Limb (tissue), 2 donors: ENCODE data around the gene NSFL1C.
"Not testable (repeated sequence)": the region's sequence is repeated elsewhere in the genome, so short reads cannot be mapped to it uniquely, and the experiment has no call there.

ENCODE experiments used
- DNase-seq, 2 donors: peaks; one replicate each; pipeline ENCODE4 v3.0.0-alpha.2; 2016; ENCODE audit errors: extremely low spot score in 2 of 2

Gene NSFL1C

GRCh38 chr20:1466211-1467081 is at the start of gene NSFL1C:
Gene NSFL1C (minus strand): TSS chr20:1466849. CDS start chr20:1466824, 25 bp downstream.
- peak; percentile 89 to 99 for DNase-seq

GRCh38 chr20:1513801-1514200 is 47.2 kb upstream of the NSFL1C start:
- no peak for DNase-seq

- no peak for DNase-seq
These were observed 42.6 kb upstream of the NSFL1C start for GRCh38 chr20:1509237-1509636.

GRCh38 chr20:1508574-1508973 is 41.9 kb upstream of the NSFL1C start:
- no peak for DNase-seq

GRCh38 chr20:1507276-1507675 is 40.6 kb upstream of the NSFL1C start:
- no peak for DNase-seq

- DNase-seq = no peak
These were observed 39.2 kb upstream of the NSFL1C start for GRCh38 chr20:1505871-1506270.

DNA sequence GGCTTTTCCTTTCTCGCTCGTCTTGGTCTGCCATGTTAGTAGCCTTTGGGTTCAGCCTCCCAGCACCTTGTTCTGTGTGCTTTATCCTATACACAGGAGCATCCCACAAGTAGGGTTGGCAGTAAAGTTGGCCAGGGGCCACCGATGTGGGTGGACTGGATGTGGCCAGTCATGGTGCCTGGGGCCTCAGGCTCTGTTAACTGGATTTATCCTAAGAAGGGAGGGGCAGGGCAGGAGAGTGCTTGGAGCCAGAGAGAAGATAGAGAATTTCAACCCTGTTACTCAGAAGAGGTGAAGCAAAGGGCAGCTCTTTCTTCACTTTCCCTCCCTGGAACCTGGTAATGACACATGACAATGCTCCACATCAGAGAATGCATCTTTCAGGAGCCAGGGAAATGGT is 38.7 kb upstream of the NSFL1C start:
- no peak for DNase-seq

GRCh38 chr20:1503564-1504227 is 37.0 kb upstream of the NSFL1C start:
- peak; percentile 53 to 66 for DNase-seq

DNA sequence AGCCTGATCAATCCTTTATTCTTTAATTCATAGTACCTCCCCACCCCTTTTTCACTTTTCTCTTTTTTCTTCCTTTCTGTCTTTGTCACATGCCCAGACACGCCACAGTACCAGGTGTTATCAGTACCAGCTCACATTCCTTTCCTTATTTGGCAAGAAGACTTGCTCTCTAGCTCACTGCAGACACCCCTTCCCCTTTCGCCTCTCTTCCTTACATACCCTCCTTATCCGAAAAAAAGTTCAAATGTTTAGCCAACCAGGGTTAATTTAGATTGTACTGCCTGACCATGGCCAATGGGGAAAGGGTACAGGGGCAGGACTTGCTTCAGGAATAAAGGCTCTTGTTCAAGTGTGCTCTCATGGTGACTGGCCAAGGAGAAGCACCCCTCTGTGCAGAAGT is 33.8 kb upstream of the NSFL1C start:
- DNase-seq = no peak

DNA sequence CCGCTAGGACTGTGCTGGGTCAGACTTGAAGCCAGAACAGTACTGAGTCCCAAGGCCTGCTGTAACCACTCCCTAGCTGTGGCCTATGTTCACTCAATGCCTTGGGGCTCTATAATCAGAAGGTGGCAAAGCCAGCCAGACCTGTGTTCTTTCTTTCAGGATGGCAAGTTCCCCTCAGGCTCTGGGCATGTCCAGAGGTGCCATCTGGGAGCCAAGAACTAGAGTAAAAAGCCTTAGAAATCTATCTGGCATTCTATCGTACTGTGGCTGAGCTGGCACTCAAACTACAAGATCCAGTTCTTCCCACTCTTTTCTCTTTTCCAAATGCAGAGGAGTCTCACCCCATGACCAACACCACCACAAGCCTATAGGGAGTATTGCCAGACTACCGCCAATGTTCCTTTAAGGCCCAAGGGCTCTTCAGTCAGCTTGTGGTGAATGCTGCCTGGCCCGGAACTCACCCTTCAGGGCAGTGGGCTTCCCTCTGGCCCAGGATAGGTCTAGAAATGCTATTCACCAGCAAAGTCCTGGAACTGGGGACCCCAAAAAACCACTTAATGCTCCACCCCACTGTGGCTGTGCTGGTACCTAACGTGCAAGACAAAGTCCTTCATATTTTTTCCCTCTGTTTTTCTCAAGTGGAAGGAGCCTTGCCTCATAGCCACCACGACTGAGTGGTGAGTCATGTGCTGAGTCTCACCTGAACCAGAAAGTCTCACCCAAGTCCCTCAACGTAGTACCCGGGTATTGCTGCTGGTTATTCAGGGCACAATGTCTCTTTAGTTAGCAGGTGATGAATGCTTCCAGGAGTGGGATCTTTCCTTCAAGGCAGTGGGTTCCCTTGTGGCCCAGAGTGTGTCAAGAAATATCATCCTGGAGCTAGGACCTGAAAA is 33.1 kb upstream of the NSFL1C start:
- DNase-seq = no peak

DNA sequence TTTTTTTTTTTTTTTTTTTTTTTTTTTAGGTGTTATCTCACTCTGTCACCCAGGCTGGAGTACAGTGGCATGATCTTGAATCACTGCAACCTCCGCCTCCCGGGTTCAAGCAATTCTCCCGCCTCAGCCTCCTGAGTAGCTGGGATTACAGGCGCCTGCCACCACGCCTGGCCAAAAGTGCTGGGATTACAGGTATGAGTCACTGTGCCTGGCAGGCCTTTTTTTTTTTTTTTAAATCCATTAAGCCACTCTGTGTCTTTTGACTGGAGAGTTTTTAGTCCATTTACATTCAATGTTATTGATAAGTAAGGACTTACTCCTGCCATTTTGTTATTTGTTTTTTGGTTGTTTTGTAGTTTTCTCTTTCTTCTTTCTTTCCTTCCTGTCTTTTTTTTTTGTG is 30.7 kb upstream of the NSFL1C start:
- DNase-seq = not testable (repeated sequence)

DNA sequence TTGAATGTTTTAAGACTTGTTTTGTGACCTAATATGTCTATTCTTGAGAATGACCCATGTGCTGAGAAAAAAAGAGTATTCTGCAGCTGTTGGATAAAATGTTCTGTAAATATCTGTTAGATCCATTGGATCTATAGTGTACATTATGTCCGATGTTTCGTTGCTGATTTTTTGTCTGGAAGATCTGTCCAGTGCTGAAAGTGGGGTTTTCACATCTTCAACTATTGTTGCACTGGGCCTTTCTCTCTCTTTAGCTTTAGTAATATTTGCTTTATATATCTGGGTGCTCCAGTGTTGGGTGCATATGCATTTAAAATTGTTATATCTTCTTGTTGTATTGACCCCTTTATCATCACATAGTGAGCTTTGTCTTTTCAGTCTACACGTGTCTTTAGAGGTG is 30.3 kb upstream of the NSFL1C start:
- no peak for DNase-seq

GRCh38 chr20:1494436-1494835 is 27.8 kb upstream of the NSFL1C start:
- no peak for DNase-seq

GRCh38 chr20:1493536-1493935 is 26.9 kb upstream of the NSFL1C start:
- DNase-seq = no peak

DNA sequence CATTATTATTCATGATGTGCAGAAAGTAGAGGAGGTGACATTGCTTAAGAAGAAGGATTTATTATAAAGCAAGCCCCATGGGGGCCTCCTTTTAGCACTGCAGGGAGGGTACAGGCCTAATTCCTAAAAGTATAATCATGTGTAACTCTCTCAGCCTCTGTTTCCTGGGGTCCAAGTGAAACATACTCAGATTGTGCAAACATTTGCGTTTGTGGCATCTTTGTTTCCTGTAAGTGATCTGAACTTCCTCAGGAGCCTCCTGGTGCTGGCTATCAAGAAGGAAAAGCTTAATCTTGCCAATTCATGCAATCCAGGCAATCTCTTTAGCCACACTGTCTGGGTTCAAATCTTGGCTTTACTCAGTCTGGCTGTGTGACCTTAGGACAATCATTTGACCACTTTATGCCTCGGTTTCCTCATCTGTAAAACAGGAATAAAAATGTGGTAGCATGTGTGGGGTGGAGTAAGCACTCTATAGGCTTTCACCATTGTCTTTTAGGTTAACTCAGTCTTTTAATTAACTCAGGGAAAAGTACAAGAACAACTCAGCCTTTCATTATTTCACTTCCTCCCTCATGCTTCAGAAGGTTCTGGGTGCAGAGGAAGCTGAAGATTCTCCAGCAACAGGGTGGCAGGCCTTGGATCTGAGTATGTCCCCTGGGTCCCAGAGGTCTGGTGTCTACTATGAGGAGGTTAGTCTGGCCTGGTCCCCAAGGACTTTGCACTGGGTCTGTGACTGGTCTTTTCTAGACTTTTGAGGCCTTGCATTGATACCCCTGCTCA is 25.4 kb upstream of the NSFL1C start:
- DNase-seq = no peak

DNA sequence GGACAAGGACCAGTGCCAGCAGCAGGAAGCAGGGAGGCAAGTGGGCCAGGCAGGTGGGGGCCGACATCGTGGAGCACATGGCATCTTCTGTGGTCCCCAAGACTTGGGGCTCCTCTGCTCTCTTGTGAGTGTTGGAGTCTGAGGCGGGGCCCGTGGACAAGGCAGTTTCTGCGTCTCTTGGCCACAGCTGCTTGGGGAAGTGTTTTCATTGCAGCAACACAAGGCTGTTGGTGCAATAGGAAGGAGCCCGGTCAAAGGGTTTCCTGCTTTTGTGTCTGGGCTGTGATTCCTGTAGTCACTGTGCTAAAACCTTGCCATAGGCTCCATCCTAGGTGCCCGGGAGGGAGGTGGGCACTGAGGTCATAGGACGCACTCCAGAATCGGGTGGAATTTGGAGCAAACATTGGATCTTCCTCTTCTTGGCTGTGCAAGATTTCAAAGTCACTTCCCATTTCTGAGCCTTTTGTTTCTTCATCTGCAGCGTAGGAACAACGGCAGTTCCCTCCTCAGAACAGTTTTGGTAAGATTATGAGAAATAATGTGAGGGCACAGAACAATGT is 24.7 kb upstream of the NSFL1C start, which contains the start of gene SIRPB2:
TSS of gene SIRPB2 (minus strand) at position 140 of the 560 bp plus-strand sequence. CDS start at position 79, 61 bp downstream.
- no peak for DNase-seq

DNA sequence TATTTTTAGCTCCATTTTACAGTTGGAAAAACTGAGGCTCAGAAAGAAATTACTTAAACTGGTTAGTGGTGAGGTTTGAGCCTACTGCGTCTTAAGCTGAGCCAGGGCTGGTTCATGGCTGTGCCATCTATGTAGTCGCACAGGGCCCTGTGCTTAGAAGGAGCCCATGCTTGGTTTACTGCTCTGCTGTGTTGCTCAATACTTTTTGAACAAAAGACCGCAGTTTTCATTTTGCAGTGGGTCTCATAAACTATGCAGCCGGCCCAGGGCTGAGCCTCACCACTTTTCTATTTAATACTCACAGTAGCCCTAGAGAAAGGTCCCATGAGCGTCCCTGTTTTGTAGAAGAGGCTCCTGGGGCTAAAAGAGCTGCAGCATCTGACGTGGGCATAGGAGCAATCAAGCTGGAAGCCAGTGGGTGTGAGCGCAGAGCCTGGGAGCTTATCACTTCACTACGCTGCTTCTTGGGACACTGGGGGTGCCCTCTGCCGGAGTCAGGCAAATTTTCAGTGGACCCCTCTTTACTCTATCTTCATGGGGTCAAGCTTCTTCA is 24.1 kb upstream of the NSFL1C start:
- no peak for DNase-seq

DNA sequence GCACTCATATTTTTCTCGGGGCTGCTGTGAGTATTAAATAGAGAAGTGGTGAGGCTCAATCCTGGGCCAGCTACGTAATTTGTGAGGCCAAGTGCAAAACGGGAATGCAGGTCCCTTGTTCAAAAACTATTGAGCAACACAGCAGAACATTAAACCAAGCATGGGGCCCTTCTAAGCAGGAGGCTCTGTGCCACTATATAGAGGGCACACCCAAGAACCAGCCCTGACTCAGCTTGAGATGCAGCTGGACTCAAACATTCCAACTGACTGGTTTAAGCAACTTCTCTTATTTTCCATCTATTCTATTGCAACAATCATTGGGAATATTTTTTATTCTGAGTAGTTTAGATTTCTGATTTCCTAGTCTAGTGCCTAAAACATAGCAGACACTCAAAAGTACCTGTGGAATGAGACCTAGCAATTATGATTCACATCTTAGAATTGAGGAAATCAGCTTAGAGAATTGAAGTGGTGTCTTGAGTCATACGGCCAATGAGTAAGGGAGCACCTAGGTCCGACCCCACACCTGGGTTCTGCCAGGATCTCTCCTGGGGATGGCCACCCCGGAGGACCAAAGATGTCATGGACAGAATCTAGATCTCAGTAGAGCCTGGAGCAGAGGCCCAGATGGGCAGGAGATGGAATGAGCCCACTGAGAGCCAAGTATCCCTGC is 23.3 kb upstream of the NSFL1C start:
- DNase-seq = no peak

DNA sequence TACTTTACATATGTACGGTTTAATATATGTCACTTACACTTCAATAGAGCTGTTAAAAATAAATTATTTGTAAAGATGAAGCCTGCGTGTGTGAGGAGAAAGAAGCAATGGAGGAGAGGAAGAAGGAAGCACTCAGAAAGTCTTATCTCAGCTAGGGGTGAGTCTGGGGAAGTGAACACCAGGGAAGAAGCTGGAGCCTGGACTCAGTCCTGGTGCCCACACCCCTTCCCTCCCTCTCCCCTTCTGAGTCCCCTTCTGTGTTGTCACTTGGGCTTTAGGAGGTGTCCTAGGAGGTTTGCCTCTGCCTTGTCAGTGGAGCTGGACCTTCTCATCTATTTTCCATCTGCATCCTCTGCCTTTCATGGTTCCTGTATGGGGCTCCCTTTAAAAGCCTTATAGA is 22.7 kb upstream of the NSFL1C start:
- DNase-seq = no peak

GRCh38 chr20:1486566-1486965 is 19.9 kb upstream of the NSFL1C start:
- DNase-seq = no peak
